ENCODE data around the gene DAZAP1.

DNA sequence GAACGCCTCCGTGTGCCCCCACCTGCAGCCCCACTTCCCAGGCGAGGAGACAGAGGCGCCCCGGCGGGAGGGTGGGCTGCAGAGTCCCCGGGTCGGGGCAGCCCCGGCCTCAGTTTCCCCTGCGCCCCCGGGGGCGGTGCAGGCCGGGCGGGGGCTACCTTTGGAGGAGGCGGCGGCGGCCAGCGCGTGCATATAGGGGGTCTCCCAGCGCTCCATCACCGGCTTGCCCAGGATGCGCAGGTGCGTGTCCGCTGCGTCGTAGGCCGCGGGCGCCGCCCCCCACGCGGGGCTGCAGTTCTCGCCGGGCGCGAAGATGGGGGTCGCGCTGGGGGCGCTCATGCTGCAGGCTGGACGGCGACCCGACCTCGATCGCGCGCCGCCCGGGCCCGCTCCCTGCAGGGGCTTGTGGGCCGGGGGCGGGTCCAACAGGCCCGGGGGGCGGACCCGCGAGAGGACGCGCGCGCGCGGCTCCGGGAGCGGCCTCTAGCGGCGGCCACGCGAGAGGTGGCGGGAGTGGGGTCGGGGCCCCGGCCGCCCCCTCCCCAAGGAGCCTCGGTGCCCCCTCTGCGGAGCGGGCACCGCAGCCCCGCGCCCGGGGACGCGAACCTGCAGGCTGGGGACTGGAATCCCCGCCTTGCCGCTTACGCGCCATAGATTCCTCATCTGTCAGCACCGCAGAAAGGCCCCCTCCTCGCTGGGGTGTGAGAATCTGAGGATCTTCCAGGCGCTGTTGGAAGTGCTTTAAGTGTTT, 6.1 kb upstream of the DAZAP1 start, which contains the start of gene GAMT:
- peak; percentile 16; the same call in 1 of the 2 replicates for TF ChIP-seq FOXM1 (IDR thresholded peaks at IDR 0.05; ENCODE audit: borderline replicate concordance)
- TF ChIP-seq SP1 (IDR thresholded peaks at IDR 0.05): no peak
- no peak for TF ChIP-seq HDGF (IDR thresholded peaks at IDR 0.05; ENCODE audit: borderline replicate concordance)
- TF ChIP-seq ARNT (IDR thresholded peaks at IDR 0.05): no peak
- TF ChIP-seq L3MBTL2 (conservative IDR thresholded peaks at IDR 0.05): 0 out of 2 replicates have a peak, but pooled peaks have one; percentile 19
- no peak for TF ChIP-seq ZNF384 (IDR thresholded peaks at IDR 0.05)
- no peak for TF ChIP-seq PKNOX1 (IDR thresholded peaks at IDR 0.05)
- no peak for TF ChIP-seq FOXA1 (IDR thresholded peaks at IDR 0.05)
- TF ChIP-seq FOXK2 (IDR thresholded peaks at IDR 0.05): no peak
- TF ChIP-seq TARDBP (IDR thresholded peaks at IDR 0.05): no peak
- no peak for TF ChIP-seq LEF1 (IDR thresholded peaks at IDR 0.05; ENCODE audit: borderline replicate concordance)
- TF ChIP-seq CTBP1 (IDR thresholded peaks at IDR 0.05; ENCODE audit: borderline replicate concordance): no peak

All from HEK293T (cell line).